ENCODE results near the gene ABLIM2.
"Not testable (repeated sequence)": the region's sequence is repeated elsewhere in the genome, so short reads cannot be mapped to it uniquely, and the experiment has no call there.

ABLIM2 gene

DNA sequence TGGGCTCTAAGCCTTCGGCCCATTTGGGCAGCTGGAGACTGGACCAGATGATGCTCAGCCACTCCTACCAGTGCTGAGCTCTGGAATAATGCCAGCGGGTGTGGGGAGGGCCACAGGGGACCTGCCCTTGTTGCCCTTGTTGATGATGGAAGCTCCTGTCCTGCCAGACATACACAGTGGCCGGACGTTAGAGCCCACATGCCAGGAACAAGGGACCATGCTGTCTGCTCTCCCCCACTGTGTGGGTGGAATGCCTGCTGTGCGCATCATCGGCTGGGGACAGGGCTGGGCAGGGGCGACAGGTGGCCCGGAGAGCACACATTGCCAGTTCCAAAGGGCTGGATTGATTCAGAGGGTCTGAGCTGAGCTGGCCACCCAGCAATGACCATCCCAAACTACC lies 2.0 kb downstream of the ABLIM2 start:
- no peak for DNase-seq

- DNase-seq: no peak
Observed at GRCh38 chr4:8155660-8156421, 2.8 kb downstream of the ABLIM2 start.

GRCh38 chr4:8155048-8155447 lies 3.6 kb downstream of the ABLIM2 start:
- DNase-seq: no peak

- no peak for DNase-seq
Observed at GRCh38 chr4:8153441-8153840, 5.2 kb downstream of the ABLIM2 start.

- DNase-seq: no peak
Observed at GRCh38 chr4:8152865-8153257, 5.8 kb downstream of the ABLIM2 start.

GRCh38 chr4:8152090-8152864 lies 6.3 kb downstream of the ABLIM2 start:
- no peak for DNase-seq

DNA sequence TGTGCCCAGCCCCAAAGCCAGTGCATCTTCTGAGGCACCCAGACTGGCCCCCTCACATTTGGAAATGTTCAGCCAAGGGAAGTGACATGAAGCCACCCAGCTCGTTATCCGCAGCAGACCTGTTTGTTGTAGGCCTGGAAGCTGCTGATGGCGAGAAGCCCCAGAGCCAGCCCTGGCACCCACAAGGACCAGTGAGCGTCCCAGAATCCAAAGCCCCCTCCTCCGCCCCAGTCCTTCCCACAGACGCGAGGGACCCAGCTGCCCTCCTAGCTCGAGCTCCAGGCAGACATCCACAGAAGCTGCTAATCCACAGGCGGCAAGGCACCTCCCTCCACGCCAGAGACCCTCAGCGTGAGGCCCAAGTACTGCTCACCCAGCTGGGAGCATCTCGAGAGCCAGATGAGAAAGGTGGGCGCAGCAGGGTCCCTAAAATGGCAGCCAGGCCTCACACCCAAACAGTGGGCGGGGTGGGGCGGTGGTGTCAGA lies 7.4 kb downstream of the ABLIM2 start:
- DNase-seq: no peak

DNA sequence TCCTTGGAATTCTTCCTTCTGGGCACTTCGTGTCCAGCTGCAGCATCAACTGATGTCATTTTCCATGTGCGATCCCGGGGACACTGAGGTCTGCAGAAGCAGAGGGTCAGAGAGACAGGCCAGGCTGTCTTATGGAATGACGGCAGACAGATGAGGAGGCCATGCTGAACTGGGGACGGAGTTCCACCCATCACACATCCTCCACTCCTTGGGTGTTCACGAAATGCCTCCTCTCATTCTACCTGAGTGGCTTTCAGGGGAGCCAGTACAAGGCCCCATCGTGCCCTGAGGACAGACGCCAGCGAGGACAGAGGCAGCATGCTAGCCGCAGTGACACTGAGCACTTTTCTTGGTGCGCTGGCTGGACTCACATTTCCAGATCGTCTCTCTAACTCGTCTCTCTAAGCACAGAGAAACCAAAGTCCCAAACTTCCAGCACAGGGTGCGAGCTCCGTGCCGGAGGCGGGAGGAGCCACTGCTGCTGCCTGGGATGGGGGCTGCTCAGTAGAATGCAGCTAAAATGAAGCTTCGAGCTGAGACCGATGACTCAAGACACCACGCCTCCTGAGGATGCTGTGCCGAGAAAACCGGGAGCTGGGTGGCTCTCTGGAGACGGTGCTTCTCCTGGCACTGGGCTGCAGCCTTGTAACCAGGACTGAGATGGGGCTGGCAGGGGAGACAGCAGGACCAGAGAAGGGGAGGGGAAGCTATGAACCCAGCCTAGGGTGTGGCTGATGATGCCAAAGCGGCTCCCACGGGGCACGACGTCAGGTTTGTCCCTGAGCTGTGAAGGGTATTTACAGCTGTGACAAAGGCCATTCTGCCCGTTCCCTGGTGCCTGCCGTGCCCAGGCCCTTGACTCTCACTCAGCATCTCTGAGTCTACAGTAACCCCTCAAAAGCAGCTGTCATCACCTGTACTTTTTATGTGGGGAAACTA lies 8.2 kb downstream of the ABLIM2 start:
- no peak for DNase-seq

DNA sequence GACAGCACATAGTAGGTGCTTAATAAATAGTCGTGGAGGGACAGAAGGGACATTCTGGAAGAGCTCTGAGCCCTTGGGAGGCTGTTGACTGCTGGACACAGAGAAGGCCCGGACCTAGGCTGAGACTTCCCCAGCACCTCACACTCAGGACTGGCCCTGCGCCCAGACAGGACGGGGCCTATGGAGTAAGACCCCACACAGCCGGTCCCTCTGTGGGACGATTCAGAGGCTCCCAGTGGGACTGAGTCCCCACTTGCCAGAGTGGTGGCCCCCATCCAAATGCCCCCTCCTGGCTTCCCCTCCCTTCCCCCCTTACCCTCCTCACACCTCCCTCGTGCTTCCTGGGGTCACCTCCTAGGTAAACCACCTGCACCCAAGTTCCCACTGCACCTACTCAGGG lies 8.9 kb downstream of the ABLIM2 start:
- no peak for DNase-seq

GRCh38 chr4:8148785-8149435 lies 9.7 kb downstream of the ABLIM2 start:
- DNase-seq: no peak

DNA sequence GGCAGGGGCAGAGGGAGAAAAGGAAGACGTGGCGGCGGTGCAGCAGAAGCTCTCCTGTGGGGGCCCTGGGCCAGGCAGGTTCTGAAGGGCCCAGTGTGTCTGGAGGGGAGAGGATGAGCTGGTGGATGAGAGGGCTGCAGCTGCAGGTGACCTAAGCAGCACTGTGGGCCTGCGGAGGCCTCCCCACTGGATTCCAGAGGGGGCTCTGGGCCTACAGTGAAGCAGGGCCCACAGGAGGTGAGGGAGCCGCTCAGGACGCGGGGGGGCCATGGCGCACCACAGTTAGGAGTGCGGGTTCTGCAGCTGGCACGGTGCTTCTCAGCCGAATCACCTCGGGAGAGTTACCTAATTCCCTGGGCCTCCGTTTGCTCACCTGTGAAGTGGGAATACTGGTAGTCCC lies 10.5 kb downstream of the ABLIM2 start:
- no peak for DNase-seq

GRCh38 chr4:8147231-8147970 lies 11.2 kb downstream of the ABLIM2 start:
- DNase-seq: no peak

DNA sequence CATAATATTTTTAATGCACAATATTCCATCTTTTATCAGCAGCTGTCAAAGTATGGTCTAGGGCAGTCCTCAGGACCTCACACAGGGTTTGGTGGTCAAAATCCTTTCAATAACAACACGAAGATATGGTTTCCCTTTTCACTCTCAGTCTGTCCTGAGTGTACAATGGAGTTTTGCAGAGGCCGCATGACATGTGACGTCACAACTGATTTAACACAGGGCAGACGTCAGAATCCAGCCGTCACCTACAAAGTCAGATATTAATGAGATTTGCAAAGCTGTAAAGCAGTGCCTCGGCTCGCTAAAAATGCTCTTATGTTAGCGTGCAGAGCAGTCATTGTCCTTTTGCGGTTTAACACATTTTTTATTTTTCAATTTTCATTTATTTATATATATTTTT lies 12.5 kb downstream of the ABLIM2 start:
- DNase-seq: no peak

GRCh38 chr4:8144359-8144758 lies 14.3 kb downstream of the ABLIM2 start:
- DNase-seq: no peak

- no peak for DNase-seq
Observed at GRCh38 chr4:8143392-8144140, 15.0 kb downstream of the ABLIM2 start.

- no peak for DNase-seq
Observed at GRCh38 chr4:8142556-8142955, 16.1 kb downstream of the ABLIM2 start.

- no peak for DNase-seq
Observed at GRCh38 chr4:8141935-8142334, 16.7 kb downstream of the ABLIM2 start.

DNA sequence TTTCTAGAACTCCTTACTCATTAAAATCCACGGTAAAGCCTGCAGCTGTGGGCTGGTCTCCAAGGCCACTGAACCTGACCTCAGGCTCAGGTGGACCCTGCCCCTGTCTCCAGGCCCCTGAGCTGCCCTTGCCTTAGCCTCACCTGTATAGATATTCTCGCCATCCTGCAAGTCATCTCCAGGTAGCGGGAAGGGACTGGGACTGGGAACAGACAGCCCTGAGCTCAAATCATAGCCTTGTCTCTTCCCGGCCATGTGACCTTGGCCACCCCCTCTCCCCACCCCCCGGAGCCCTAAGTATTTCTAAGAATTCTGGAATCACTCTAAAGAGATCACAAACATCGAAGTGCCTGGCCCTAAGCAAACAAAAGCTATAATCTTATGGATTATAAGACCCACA lies 17.7 kb downstream of the ABLIM2 start:
- DNase-seq: no peak

DNA sequence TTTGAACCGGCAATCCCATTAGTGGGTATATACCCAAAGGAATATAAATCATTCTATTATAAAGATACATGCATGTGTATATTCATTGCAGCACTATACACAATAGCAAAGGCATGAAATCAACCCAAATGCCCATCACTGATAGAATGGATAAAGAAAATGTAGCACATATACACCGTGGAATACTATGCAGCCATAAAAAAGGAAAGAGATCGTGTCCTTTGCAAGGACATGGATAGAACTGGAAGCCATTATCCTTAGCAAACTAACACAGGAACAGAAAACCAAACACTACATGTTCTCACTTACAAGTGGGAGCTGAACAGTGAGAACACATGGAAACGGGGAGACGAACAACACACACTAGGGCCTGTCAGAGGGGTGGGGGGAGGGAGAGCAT lies 18.9 kb downstream of the ABLIM2 start:
- not testable (repeated sequence) for DNase-seq

GRCh38 chr4:8136972-8137710 lies 21.5 kb downstream of the ABLIM2 start:
- DNase-seq: no peak
